ENCODE measurements around the gene EPHA2. TPM values are rescaled to one million over a fixed set of nuclear protein-coding genes. Genes with fewer than 3 reads are reported as not detected.
A peak's percentile ranks its signal among the peaks of the same experiment; 100 is the strongest.

Gene EPHA2
- total RNA-seq, 2 donors from 2014 or later, result 20.3 to 32.9 TPM

GRCh38 chr1:16158993-16159831 lies 3.3 kb upstream of the EPHA2 start:
- no peaks in the 10 kb centered on the region for H3K9me3 ChIP-seq
- H3K27me3 ChIP-seq (replicated peaks; ENCODE audit: insufficient read depth), result no peaks in the 10 kb centered on the region
- H3K4me3 ChIP-seq, result no peak overlapping the region
- peaks cover 2 to 11% of the 10 kb centered on the region in 2 donors for H3K4me1 ChIP-seq (ENCODE audit: control insufficient read depth in 1 of 2, low read depth in 2 of 2)
- DNase-seq (ENCODE audit: low spot score) (no peak), ATAC-seq (ENCODE audit: insufficient number of reproducible peaks, low FRiP score, low read depth) (no peak)
- H3K36me3 ChIP-seq, result no peaks in the 10 kb centered on the region
- no peak overlapping the region for H3K27ac ChIP-seq
- no peak for TF ChIP-seq CTCF (IDR thresholded peaks at IDR 0.05)

GRCh38 chr1:16158025-16158424 lies 2.2 kb upstream of the EPHA2 start:
- no peak for TF ChIP-seq CTCF (IDR thresholded peaks at IDR 0.05)
- Histone ChIP-seq H3K4me3 (no peak overlapping the region), H3K4me1 (ENCODE audit: control insufficient read depth in 1 of 2, low read depth in 2 of 2) (peaks cover 14 to 23% of the 10 kb centered on the region in 2 donors), H3K9me3 (no peaks in the 10 kb centered on the region), H3K36me3 (no peaks in the 10 kb centered on the region), H3K27me3 (replicated peaks; ENCODE audit: insufficient read depth) (no peaks in the 10 kb centered on the region), H3K27ac (no peak overlapping the region)
- ATAC-seq (ENCODE audit: insufficient number of reproducible peaks, low FRiP score, low read depth) (no peak), DNase-seq (ENCODE audit: low spot score) (no peak)

- DNase-seq (ENCODE audit: low spot score), result no peak
- no peaks in the 10 kb centered on the region for H3K27me3 ChIP-seq (replicated peaks; ENCODE audit: insufficient read depth)
- no peaks in the 10 kb centered on the region for H3K36me3 ChIP-seq
- peak overlapping the region; percentile 79 to 82 for H3K27ac ChIP-seq
- no peaks in the 10 kb centered on the region for H3K9me3 ChIP-seq
- peaks cover 18 to 32% of the 10 kb centered on the region in 2 donors for H3K4me1 ChIP-seq (ENCODE audit: control insufficient read depth in 1 of 2, low read depth in 2 of 2)
- no peak for TF ChIP-seq CTCF (IDR thresholded peaks at IDR 0.05)
- ATAC-seq (ENCODE audit: insufficient number of reproducible peaks, low FRiP score, low read depth), result no peak
- H3K4me3 ChIP-seq, result no peak overlapping the region
Measured at GRCh38 chr1:16156848-16157495, 1.1 kb upstream of the EPHA2 start.

GRCh38 chr1:16153999-16154673 lies 1.7 kb downstream of the EPHA2 start:
- DNase-seq (ENCODE audit: low spot score) (no peak), ATAC-seq (ENCODE audit: insufficient number of reproducible peaks, low FRiP score, low read depth) (no peak)
- Histone ChIP-seq H3K4me1 (ENCODE audit: control insufficient read depth in 1 of 2, low read depth in 2 of 2) (peaks cover 24 to 58% of the 10 kb centered on the region in 2 donors), H3K27me3 (replicated peaks; ENCODE audit: insufficient read depth) (no peaks in the 10 kb centered on the region), H3K27ac (peak overlapping the region; percentile 79 to 82), H3K9me3 (no peaks in the 10 kb centered on the region), H3K36me3 (no peaks in the 10 kb centered on the region), H3K4me3 (peak overlapping the region; percentile 76)
- no peak for TF ChIP-seq CTCF (IDR thresholded peaks at IDR 0.05)
